ENCODE data around the gene CRB3. TPM values are rescaled to one million over a fixed set of nuclear protein-coding genes. Genes with fewer than 3 reads are reported as not detected.

The CRB3 gene
- total and polyA plus RNA-seq, 9 of the 15 experiments (the other 6 are each of a cell fraction or from before 2014, with no cell fraction given): 0.49 TPM; not detected in 8

DNA sequence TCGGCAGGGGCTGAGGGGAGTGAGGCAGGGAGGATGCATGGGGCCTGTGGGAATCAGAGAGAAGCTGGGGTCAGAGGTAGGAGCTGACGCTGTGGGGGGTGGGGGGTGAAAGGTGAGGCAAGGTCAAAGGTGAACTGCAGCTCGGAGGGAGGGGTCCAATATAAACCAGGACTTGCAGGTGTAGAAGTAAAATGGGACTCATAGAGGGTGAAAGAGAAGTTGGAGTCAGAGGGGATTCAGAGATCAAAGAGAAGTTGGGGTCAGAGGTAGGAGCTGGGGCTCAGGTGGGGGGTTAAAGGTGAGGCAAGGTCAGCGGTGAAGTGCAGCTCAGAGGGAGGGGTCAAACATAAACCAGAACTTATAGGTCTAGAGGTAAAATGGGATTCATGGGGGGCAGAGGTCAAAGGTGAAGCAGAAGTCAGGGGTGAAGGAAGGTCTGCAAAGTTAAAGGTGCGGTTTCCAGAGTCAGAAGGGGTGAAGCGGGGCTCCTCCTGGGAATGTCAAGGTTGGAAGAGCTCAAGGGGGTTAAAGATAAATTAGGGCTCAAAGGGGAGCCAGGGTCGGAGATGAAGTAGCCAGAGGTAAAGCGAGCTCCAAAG, 30.5 kb downstream of the CRB3 start:
- 42% methylated on average over 8 of the region's 8 CpGs for WGBS (ENCODE audit: insufficient coverage, low coverage, missing lambda C conversion rate)
- Histone ChIP-seq H3K4me1 (replicated peaks in 1 of 2; ENCODE audit: control insufficient read depth in 2 of 2, insufficient read depth in 2 of 2, low read length in 2 of 2) (peaks cover 0 to 11% of the 10 kb centered on the region in 2 experiments; a peak in 3 of 5 replicates), H3K36me3 (ENCODE audit: control insufficient read depth, insufficient read depth, low read length) (no peaks in the 10 kb centered on the region), H4K20me1 (replicated peaks; ENCODE audit: control insufficient read depth, insufficient read depth, low read length) (no peaks in the 10 kb centered on the region), H2AFZ (ENCODE audit: low read depth, low read length) (no peak overlapping the region), H3K27ac (ENCODE audit: extremely low read depth, low read depth, low read length) (no peak overlapping the region), H3K4me3 (no peak overlapping the region), H3K9me1 (ENCODE audit: control insufficient read depth, insufficient read depth, low read length) (peaks cover 5% of the 10 kb centered on the region), H3K9me3 (replicated peaks; ENCODE audit: control insufficient read depth, insufficient read depth, low read depth, low read length) (no peaks in the 10 kb centered on the region; the same call in 1 of the 2 replicates), H3K9ac (ENCODE audit: insufficient read depth in 1 of 2, low read depth in 2 of 2, low read length in 2 of 2) (no peak overlapping the region; a peak in 1 of 4 replicates), H3K27me3 (ENCODE audit: control insufficient read depth in 2 of 2, insufficient read depth in 2 of 2, low read length in 2 of 2) (no peaks in the 10 kb centered on the region), H3K4me2 (ENCODE audit: insufficient read depth, low read length) (no peak overlapping the region), H3K79me2 (ENCODE audit: control insufficient read depth, insufficient read depth, low read length) (no peaks in the 10 kb centered on the region)
- in situ Hi-C loops (cut with MboI) (no loop called here), intact Hi-C loops (cut with micrococcal nuclease) (no loop called here)
- FAIRE-seq (no peak), ATAC-seq (no peak), DNase-seq (ENCODE audit: extremely low read depth in 1 of 4, low spot score in 3 of 4) (no peak)
- TF ChIP-seq PHB2 (IDR thresholded peaks at IDR 0.05; ENCODE audit: low read depth) (no peak), SRSF7 (optimal IDR thresholded peaks at IDR 0.05; ENCODE audit: low read depth, low read length) (no peak), NR2C1 (IDR thresholded peaks at IDR 0.05) (peak; percentile 84), NR2C1 (tag; IDR thresholded peaks at IDR 0.05) (peak; percentile 60), RFX5 (IDR thresholded peaks at IDR 0.05; ENCODE audit: low read depth, low read length) (no peak), NR2C2 (CRISPR knock-in tag; IDR thresholded peaks at IDR 0.05) (no peak), NR2C2 (tag; IDR thresholded peaks at IDR 0.05) (peak; percentile 63)
- TF ChIP-seq, protein P1, sequence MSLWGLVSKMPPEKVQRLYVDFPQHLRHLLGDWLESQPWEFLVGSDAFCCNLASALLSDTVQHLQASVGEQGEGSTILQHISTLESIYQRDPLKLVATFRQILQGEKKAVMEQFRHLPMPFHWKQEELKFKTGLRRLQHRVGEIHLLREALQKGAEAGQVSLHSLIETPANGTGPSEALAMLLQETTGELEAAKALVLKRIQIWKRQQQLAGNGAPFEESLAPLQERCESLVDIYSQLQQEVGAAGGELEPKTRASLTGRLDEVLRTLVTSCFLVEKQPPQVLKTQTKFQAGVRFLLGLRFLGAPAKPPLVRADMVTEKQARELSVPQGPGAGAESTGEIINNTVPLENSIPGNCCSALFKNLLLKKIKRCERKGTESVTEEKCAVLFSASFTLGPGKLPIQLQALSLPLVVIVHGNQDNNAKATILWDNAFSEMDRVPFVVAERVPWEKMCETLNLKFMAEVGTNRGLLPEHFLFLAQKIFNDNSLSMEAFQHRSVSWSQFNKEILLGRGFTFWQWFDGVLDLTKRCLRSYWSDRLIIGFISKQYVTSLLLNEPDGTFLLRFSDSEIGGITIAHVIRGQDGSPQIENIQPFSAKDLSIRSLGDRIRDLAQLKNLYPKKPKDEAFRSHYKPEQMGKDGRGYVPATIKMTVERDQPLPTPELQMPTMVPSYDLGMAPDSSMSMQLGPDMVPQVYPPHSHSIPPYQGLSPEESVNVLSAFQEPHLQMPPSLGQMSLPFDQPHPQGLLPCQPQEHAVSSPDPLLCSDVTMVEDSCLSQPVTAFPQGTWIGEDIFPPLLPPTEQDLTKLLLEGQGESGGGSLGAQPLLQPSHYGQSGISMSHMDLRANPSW (CRISPR knock-in tag; IDR thresholded peaks at IDR 0.05): no peak
- TF ChIP-seq, protein P2, sequence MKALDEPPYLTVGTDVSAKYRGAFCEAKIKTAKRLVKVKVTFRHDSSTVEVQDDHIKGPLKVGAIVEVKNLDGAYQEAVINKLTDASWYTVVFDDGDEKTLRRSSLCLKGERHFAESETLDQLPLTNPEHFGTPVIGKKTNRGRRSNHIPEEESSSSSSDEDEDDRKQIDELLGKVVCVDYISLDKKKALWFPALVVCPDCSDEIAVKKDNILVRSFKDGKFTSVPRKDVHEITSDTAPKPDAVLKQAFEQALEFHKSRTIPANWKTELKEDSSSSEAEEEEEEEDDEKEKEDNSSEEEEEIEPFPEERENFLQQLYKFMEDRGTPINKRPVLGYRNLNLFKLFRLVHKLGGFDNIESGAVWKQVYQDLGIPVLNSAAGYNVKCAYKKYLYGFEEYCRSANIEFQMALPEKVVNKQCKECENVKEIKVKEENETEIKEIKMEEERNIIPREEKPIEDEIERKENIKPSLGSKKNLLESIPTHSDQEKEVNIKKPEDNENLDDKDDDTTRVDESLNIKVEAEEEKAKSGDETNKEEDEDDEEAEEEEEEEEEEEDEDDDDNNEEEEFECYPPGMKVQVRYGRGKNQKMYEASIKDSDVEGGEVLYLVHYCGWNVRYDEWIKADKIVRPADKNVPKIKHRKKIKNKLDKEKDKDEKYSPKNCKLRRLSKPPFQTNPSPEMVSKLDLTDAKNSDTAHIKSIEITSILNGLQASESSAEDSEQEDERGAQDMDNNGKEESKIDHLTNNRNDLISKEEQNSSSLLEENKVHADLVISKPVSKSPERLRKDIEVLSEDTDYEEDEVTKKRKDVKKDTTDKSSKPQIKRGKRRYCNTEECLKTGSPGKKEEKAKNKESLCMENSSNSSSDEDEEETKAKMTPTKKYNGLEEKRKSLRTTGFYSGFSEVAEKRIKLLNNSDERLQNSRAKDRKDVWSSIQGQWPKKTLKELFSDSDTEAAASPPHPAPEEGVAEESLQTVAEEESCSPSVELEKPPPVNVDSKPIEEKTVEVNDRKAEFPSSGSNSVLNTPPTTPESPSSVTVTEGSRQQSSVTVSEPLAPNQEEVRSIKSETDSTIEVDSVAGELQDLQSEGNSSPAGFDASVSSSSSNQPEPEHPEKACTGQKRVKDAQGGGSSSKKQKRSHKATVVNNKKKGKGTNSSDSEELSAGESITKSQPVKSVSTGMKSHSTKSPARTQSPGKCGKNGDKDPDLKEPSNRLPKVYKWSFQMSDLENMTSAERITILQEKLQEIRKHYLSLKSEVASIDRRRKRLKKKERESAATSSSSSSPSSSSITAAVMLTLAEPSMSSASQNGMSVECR (CRISPR knock-in tag; IDR thresholded peaks at IDR 0.05): no peak
- ChIA-PET POLR2A (interaction anchor here (0.6 kb wide), 1 partner anchor 38 kb away, joined by 3 read pairs; no protein-coding TSS in a partner anchor), CTCF (ENCODE audit: low intra/inter-chr PET ratio) (no interaction called here)
- BruUV-seq (replicated peaks): no TSS peak

Data from K562 (cell line).